Tibial nerve (tissue), 4 donors: ENCODE data around the gene JOSD2.

Experiments used
- CTCF ChIP-seq, 5 experiments: fragments of 200-600 bp in 3 of 5; fragments of 450-650 bp in 2 of 5; sonication (generic) in 3 of 5; IDR thresholded peaks; one replicate each; pipeline ENCODE4 v1.5.1; 2016 to 2019; ENCODE audit warnings: antibody characterized with exemption in 5 of 5, mild to moderate bottlenecking in 3 of 5, moderate library complexity in 2 of 5
- EP300 ChIP-seq, 2 donors: sonication (generic); formaldehyde crosslinking; IDR thresholded peaks; one replicate each; pipeline ENCODE4 v1.6.1; 2017; ENCODE audit warnings: antibody characterized with exemption in 2 of 2, mild to moderate bottlenecking in 1 of 2
- POLR2A ChIP-seq, 2 donors: fragments of 450-650 bp; IDR thresholded peaks; one replicate each; pipeline ENCODE4 v1.6.1; 2017; ENCODE audit warnings: antibody characterized with exemption in 2 of 2, mild to moderate bottlenecking in 2 of 2, moderate library complexity in 2 of 2

GRCh38 chr19:50516964-50517703 is 6.1 kb upstream of the JOSD2 start:
- TF ChIP-seq CTCF (IDR thresholded peaks at IDR 0.05) = no peak
- no peak for TF ChIP-seq POLR2A (IDR thresholded peaks at IDR 0.05)
- no peak for TF ChIP-seq EP300 (IDR thresholded peaks at IDR 0.05)
